Stimulated activated CD8-positive, alpha-beta memory T cell treated with anti-CD3 and anti-CD28 coated beads, Interleukin-7, amount 100 ng/mL, for 48 hours (primary cell): Measurements from ENCODE around the gene BTBD9.

Experiments used
- DNase-seq, 2 donors: peaks; one replicate each; pipeline ENCODE4 v3.0.0-alpha.2; 2020; ENCODE audit warnings: low read depth in 1 of 2; ENCODE audit errors: extremely low read depth in 1 of 2

BTBD9 gene

DNA sequence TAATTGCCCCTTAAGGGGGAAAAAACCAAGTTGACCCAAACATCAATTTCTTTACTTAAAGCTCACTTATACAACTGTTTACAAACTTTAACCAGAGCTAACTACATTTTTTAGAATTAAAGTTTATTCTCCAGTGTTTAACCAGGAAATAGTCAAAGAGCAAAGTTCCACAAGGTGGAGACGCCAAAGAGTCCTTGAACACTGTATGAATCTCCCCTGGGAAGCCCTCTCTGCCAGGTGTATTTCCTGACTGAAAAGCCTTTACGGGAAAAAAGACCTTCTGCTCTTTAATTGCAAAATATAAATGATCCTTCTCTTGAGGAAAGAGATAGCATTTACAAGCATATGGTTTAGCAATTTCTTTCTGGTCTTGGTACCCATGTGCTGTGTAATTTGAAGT, 36.2 kb downstream of the BTBD9 start:
- DNase-seq: no peak

DNA sequence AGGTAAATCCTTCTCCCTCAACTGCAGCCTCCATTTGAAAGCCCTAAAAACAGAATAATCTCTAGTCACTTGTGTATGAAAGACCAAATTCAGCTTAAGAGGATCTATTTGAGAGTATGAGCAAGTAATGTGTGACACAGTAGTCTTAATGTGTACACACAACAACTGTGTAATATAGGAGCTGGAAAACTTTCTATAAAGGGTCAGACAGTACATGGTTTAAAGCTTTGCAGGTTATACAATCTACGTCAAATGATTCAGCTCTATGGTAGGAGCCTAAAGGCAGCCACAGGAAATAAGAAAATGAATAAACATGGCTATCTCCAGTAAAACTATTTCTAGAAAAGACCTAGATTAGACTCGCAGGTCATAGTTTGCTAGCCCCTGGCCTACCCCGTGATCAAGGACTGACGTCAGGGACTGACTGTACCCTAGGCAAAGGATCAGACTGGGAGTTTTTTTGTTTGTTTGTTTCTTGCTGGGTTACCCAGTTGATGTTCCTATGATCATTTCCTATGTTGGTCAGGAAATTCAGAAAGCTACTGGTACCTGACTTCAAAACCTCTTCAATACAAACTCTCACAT, 39.7 kb downstream of the BTBD9 start:
- DNase-seq: no peak

DNA sequence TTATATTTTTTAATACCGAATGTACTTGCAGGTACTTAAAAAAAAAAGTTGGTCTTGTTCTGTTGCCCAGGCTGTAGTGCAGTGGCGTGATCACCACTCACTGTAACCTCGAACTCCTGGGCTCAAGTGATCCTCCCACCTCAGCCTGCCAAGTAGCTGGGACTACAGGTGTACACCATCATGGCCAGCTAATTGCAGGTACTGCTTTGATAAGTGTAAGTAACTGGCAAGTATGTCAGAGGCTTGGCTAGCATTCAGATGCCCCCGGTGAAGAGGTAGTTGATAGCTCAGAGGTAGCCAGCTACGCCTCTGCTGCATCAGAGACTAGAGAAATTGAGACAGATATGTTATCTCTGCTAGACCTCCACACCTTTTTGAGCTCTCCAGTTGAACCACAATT, 40.5 kb downstream of the BTBD9 start:
- no peak for DNase-seq

- no peak for DNase-seq
These were observed 45.6 kb downstream of the BTBD9 start for GRCh38 chr6:38593998-38594665.

DNA sequence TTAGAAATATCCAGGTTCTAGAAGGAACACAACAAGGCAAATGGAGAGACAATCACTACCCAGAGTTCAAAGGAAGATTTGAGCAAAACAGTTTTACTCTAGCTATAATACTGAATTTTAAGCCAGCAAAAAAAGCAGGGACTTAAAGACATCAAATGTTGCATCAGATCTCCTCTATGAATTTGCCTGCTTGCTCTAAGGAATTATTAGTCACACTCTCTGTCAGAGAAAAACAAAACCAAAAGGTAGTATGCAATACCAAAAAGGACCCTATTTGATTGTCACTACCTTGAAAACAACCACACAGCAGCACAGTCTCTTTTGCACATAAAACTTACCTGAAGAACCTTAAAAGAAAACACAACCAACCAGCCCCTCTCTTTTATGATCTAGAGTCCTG, 46.3 kb downstream of the BTBD9 start:
- DNase-seq: no peak

- no peak for DNase-seq
These were observed 48.3 kb downstream of the BTBD9 start for GRCh38 chr6:38591439-38591838.

- no peak for DNase-seq
These were observed 50.4 kb downstream of the BTBD9 start for GRCh38 chr6:38589367-38589720.

GRCh38 chr6:38588631-38589366, 50.9 kb downstream of the BTBD9 start:
- no peak for DNase-seq

GRCh38 chr6:38587766-38588362, 51.9 kb downstream of the BTBD9 start:
- DNase-seq: no peak

DNA sequence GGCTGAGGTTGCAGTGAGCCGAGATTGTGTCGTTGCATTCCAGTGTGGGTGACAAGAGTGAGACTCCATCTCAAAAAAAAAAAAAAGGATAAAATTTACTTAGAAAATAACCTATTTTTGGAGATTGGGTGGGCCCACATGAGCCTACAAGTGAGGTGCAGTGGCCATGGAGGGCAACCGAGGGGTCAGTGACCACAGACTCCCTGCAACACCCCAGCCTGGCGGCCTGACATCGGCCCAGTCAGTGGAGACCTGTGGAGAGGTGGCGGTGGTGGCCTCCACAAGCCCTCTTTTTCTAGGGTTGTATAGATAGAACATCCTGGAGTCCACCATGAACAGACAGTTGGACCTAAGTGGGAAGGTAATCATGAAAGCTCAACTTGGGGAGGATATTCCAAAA, 52.7 kb downstream of the BTBD9 start:
- DNase-seq: no peak

GRCh38 chr6:38584731-38585130, 55.0 kb downstream of the BTBD9 start:
- no peak for DNase-seq

DNA sequence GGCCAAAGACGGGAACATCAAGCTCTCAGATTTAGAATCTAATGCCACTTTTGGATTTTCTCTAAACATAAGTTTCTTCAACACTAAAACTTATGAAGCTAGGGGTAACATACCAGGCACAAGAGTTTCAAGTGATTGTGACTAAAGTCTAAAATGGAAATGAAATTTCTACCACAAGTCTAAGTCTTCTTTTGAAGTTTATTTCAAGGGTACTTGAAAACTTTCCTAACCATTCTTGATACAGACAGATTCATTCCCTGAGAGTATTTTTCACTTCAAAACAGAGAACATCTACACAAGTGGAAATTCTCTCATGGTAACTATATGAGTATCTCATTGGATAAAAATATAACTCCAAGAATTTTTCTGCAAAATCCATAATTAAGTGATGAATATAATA, 56.2 kb downstream of the BTBD9 start:
- DNase-seq: no peak

DNA sequence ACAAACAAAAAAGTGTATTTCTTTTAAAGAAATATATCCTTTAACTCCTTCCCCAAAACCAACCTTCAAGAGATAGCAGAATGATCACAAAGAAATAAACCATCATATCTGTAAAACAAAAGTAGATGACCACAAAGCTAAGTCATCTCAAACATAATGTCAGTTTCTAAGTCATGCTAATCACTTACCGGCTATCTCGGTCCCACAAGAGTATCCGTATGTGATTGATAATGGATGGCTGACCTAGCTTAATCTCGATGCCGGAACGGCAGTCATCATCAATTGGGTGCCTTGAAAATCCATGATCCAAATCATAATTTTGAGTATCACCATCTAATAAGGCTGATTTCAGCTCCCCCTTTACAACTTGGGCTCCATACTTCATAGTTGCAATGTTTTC, 59.7 kb downstream of the BTBD9 start:
- DNase-seq: no peak

DNA sequence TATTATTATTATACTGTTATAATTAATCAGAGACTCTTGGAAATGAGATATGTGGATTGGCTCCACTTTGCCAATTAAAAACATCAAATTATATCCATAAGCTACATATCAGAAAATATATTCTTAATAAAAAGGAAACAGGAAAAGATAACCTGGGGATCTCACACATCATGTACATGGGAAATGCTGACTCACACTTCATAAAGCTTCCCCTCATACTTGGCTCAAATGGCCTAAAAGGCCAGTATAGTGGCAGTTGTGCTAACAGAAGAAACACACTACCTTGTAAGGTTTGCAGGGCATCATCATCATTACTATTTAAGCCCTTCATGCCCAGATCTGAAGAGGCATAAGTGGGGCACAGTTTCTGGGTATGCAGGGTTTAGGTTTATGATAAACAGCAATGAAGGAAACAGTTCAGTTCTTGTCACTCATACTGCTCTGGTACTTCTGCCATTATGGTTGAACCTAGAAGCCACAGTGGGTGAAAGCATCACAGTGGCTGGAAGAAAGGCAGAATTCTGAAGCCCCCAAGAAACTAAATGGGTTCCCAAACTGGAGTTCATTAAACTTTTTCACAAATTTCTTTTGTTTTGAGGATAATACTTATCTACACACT, 60.6 kb downstream of the BTBD9 start:
- DNase-seq: no peak

DNA sequence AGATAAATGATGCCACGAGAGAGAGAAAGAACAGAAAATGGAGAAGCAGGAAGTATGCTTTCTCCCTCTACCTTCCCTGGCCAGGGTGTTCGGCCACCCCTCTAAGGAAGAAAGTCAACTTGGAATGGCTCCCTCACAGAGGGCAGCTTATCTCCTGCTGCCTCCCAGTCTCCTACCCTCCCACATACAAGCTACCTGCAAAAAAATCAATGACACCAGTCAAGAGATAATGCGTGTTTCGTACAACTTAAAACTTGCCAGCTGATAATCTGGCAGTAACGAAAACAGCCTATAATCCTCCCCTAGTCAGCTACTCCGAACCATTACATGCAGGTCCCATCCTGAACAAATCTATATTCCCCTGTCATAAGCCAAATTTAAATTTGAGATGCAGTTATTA, 61.7 kb downstream of the BTBD9 start:
- DNase-seq: no peak

DNA sequence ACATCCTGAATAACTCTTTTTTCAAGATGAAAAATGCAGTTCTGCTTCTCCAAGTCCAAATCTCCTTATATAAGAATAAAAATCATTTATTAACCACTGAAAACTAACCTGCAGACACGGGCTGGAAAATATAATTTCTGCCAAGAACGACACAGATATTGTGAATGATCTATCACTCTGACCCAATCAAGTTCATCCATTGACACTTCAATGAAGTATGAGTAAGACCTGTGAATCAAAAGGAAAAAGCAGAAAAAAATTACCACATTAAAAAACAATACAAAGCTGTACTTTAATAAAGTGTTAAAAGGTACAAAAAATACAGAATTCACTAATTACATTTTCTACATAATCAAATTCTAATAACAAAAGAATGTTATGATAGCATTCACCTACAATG, 62.2 kb downstream of the BTBD9 start:
- no peak for DNase-seq

DNA sequence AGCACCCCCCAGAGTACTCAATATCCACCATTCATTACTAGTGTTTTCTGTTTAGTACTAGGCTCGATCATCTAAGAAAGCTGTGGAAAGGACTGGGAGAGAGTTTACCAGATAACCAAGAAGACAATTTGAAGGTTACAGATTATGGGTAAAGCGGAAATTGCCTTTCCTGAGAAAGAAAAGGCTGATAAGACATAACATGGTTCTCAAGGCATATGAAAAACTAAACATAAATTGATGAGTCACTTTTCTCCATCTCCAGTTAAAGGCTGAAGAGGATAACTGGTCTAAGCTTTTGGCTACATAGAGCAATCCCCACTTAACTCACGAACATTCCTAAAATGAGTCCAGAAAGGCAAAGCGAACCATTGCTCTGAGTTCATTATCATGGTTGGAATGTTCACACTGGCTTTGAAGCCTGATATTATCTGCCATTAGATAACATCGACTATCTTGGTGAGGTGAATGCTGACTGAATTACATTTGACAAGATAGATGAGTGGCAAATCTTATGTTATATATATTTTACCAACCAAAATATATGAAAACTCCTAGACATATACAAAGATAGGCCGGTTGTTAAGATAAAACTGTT, 65.8 kb downstream of the BTBD9 start:
- no peak for DNase-seq

- DNase-seq: no peak
These were observed 67.4 kb downstream of the BTBD9 start for GRCh38 chr6:38572186-38572813.

DNA sequence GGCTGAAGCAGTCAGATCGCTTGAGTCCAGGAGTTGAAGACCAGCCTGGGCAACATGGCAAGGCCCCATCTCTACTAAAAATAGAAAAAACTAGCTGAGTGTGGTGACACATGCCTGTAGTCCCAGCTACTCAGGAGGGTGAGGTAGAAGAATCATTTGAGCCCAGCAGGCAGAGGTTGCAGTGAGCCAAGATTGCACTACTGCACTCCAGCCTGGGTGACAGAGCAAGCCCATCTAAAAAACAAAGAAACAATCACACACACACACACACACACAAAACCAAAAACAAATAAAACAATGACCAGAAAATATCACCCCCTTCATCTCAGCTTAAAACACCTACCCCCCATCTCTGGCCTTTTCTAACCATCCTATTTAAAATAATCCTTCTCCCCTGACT, 68.0 kb downstream of the BTBD9 start:
- DNase-seq: no peak

- no peak for DNase-seq
These were observed 69.0 kb downstream of the BTBD9 start for GRCh38 chr6:38570750-38571149.

GRCh38 chr6:38567436-38567835, 72.3 kb downstream of the BTBD9 start:
- no peak for DNase-seq
